CD14-positive monocyte (primary cell): ENCODE results near the gene RNF149. TPM values are rescaled to one million over a fixed set of nuclear protein-coding genes. Genes with fewer than 3 reads are reported as not detected.

ENCODE experiments used
- DNase-seq, 3 donors: peaks; one replicate each; pipeline ENCODE4 v3.0.0-alpha.2; 2011 to 2022
- H2AFZ ChIP-seq: 2 replicates; pipeline ENCODE4 v1.6.0; 2012; ENCODE audit warnings: mild to moderate bottlenecking, low read depth, low read length, inconsistent platforms; ENCODE audit not compliant: insufficient read depth, poor library complexity, severe bottlenecking
- H3K27ac ChIP-seq, 2 donors: 1 replicate in 1 of 2; 2 replicates in 1 of 2; pipeline ENCODE4 v1.5.1; 2012 to 2013; ENCODE audit warnings: low read length in 2 of 2, control low read depth in 1 of 2, inconsistent platforms in 1 of 2, low read depth in 1 of 2, mild to moderate bottlenecking in 1 of 2
- H3K27me3 ChIP-seq, 2 donors: one replicate each; pipeline versions ENCODE4 v1.6.0 to v1.6.1; 2011 to 2013; ENCODE audit warnings: low read length in 2 of 2; ENCODE audit not compliant: control insufficient read depth in 2 of 2, insufficient read depth in 2 of 2
- H3K36me3 ChIP-seq, 2 donors: replicated peaks in 1 of 2; 1 replicate in 1 of 2; 2 replicates in 1 of 2; pipeline versions ENCODE4 v1.5.1 to v1.6.1; 2012 to 2013; ENCODE audit warnings: low read length in 2 of 2, control low read depth in 1 of 2, inconsistent platforms in 1 of 2, mild to moderate bottlenecking in 1 of 2; ENCODE audit not compliant: insufficient read depth in 2 of 2, control insufficient read depth in 1 of 2
- H3K4me1 ChIP-seq, 2 donors: 1 replicate in 1 of 2; 2 replicates in 1 of 2; pipeline versions ENCODE4 v1.5.1 to v1.6.1; 2012 to 2013; ENCODE audit warnings: low read length in 2 of 2, control low read depth in 1 of 2, inconsistent platforms in 1 of 2, mild to moderate bottlenecking in 1 of 2, moderate library complexity in 1 of 2; ENCODE audit not compliant: insufficient read depth in 2 of 2, control insufficient read depth in 1 of 2
- H3K4me2 ChIP-seq: replicated peaks from 2 replicates; pipeline ENCODE3; 2012; ENCODE audit warnings: low read length, moderate library complexity, mild to moderate bottlenecking; ENCODE audit not compliant: poor library complexity, severe bottlenecking; ENCODE audit errors: extremely low read depth
- H3K4me3 ChIP-seq, 3 experiments: fragments of 200-600 bp in 1 of 3; sonication (generic) in 1 of 3; replicated peaks in 1 of 3; 1 replicate in 2 of 3; 2 replicates in 1 of 3; pipeline ENCODE4 v1.5.1; 2011 to 2013; ENCODE audit warnings: low read length in 3 of 3, mild to moderate bottlenecking in 3 of 3, control low read depth in 2 of 3, low read depth in 2 of 3, inconsistent platforms in 1 of 3, moderate library complexity in 1 of 3
- H3K79me2 ChIP-seq: 2 replicates; pipeline ENCODE4 v1.6.0; 2012; ENCODE audit warnings: mild to moderate bottlenecking, control low read depth, inconsistent platforms, low read length, moderate library complexity; ENCODE audit not compliant: insufficient read depth
- H3K9ac ChIP-seq: 2 replicates; pipeline ENCODE4 v1.6.0; 2017; ENCODE audit warnings: low read length, mild to moderate bottlenecking; ENCODE audit not compliant: insufficient read depth, poor library complexity, severe bottlenecking
- H3K9me3 ChIP-seq, 2 donors: replicated peaks in 1 of 2; 1 replicate in 1 of 2; 2 replicates in 1 of 2; pipeline versions ENCODE4 v1.5.1 to v1.6.1; 2012 to 2013; ENCODE audit warnings: low read length in 2 of 2, control low read depth in 1 of 2; ENCODE audit not compliant: control insufficient read depth in 1 of 2, insufficient read depth in 1 of 2
- H4K20me1 ChIP-seq: 2 replicates; pipeline ENCODE4 v1.6.0; 2012; ENCODE audit warnings: mild to moderate bottlenecking, low read length, control low read depth, moderate library complexity; ENCODE audit not compliant: insufficient read depth
- H3K27ac Mint-ChIP-seq, 7 donors: one replicate each; pipeline ENCODE4 v1.8.0; 2020; ENCODE audit warnings: mild to moderate bottlenecking in 7 of 7, mixed read lengths in 7 of 7, moderate library complexity in 6 of 7, inconsistent platforms in 2 of 7
- H3K27me3 Mint-ChIP-seq, 3 donors: one replicate each; pipeline ENCODE4 v1.8.0; 2021 to 2022; ENCODE audit warnings: low read depth in 3 of 3, mild to moderate bottlenecking in 3 of 3, mixed read lengths in 3 of 3, moderate library complexity in 3 of 3, inconsistent platforms in 1 of 3
- H3K36me3 Mint-ChIP-seq, 2 donors: one replicate each; pipeline ENCODE4 v1.8.0; 2020; ENCODE audit warnings: mixed read lengths in 2 of 2, inconsistent platforms in 1 of 2, mild to moderate bottlenecking in 1 of 2
- H3K4me1 Mint-ChIP-seq: one replicate; pipeline ENCODE4 v1.8.0; 2020; ENCODE audit warnings: mild to moderate bottlenecking, mixed read lengths
- H3K4me3 Mint-ChIP-seq, 2 donors: one replicate each; pipeline ENCODE4 v1.8.0; 2020; ENCODE audit warnings: mild to moderate bottlenecking in 2 of 2, mixed read lengths in 2 of 2, moderate library complexity in 1 of 2
- H3K9me3 Mint-ChIP-seq, 7 donors: one replicate each; pipeline ENCODE4 v1.8.0; 2020 to 2022; ENCODE audit warnings: mixed read lengths in 7 of 7, mild to moderate bottlenecking in 6 of 7, moderate library complexity in 6 of 7, inconsistent platforms in 2 of 7
- CTCF ChIP-seq: fragments of 200-600 bp; IDR thresholded peaks from one replicate; pipeline ENCODE4 v1.8.0; 2022; ENCODE audit warnings: antibody characterized with exemption, mild to moderate bottlenecking
- WGBS: methylation state at CpG from one replicate; pipeline ENCODE4 v1.1.5; 2013; ENCODE audit warnings: missing lambda C conversion rate; ENCODE audit not compliant: insufficient coverage; 5-methylcytosine and 5-hydroxymethylcytosine counted together
- intact Hi-C, 2 donors: fragments of 100-400 bp; cut with micrococcal nuclease; formaldehyde crosslinking; loops; one replicate each; pipeline versions ENCODE4 v1.15.0 to v1.15.1; 2023
- polyA plus RNA-seq, 3 donors: library from polyadenylated mRNA; depleted of rRNA in 1 of 3; unstranded in 2 of 3; stranded (reverse) in 1 of 3; fragments of 300-500 nt in 2 of 3; fragments of >200 nt in 1 of 3; fragmentation: Illumina TruSeq in 2 of 3; gene quantifications; 1 replicate in 2 of 3; 2 replicates in 1 of 3; pipeline ENCODE4 v1.2.3, GENCODE V29; 2012 to 2021

Gene RNF149
- polyA plus RNA-seq, 3 donors, result 112 to 148 (median 141) TPM

GRCh38 chr2:101351207-101351606, 42.7 kb upstream of the RNF149 start:
- H3K9ac ChIP-seq, result no peak overlapping the region
- no peak overlapping the region for H3K27ac Mint-ChIP-seq
- H3K9me3 ChIP-seq, result no peaks in the 10 kb centered on the region
- no peak overlapping the region for H3K27ac ChIP-seq
- H3K79me2 ChIP-seq, result no peaks in the 10 kb centered on the region
- H3K27me3 Mint-ChIP-seq, result peaks cover 0 to 3% (median 0%) of the 10 kb centered on the region in 3 donors
- DNase-seq, result no peak
- intact Hi-C loops, result no loop called here
- H3K4me3 Mint-ChIP-seq, result no peak overlapping the region
- peaks cover 11% of the 10 kb centered on the region for H3K4me1 Mint-ChIP-seq
- H3K4me1 ChIP-seq, result no peaks in the 10 kb centered on the region
- H3K27me3 ChIP-seq, result no peaks in the 10 kb centered on the region
- H3K36me3 Mint-ChIP-seq, result no peaks in the 10 kb centered on the region
- H3K4me3 ChIP-seq, result no peak overlapping the region
- no peak overlapping the region for H3K4me2 ChIP-seq
- WGBS, result 90% methylated on average over 5 of the region's 7 CpGs
- H4K20me1 ChIP-seq, result no peaks in the 10 kb centered on the region
- TF ChIP-seq CTCF, result no peak
- peaks cover 0 to 2% (median 0%) of the 10 kb centered on the region in 7 donors for H3K9me3 Mint-ChIP-seq
- H2AFZ ChIP-seq, result no peak overlapping the region
- H3K36me3 ChIP-seq, result no peaks in the 10 kb centered on the region

GRCh38 chr2:101349893-101350662, 41.6 kb upstream of the RNF149 start:
- peak in 2 of 3 donors; percentile 25 to 43 for DNase-seq
- no peak overlapping the region for H2AFZ ChIP-seq
- Mint-ChIP-seq H3K4me1 (peaks cover 11% of the 10 kb centered on the region), H3K27me3 (peaks cover 0 to 1% (median 0%) of the 10 kb centered on the region in 3 donors), H3K9me3 (peaks cover 0 to 2% (median 0%) of the 10 kb centered on the region in 7 donors), H3K27ac (no peak overlapping the region), H3K36me3 (no peaks in the 10 kb centered on the region), H3K4me3 (no peak overlapping the region)
- intact Hi-C loops, result loop anchor here in 1 of 2 donors (5.0 to 10.0 kb wide), 3 partner anchors 55 to 482 kb away; no protein-coding TSS in a partner anchor
- no peak overlapping the region for H3K27ac ChIP-seq
- H3K4me2 ChIP-seq, result no peak overlapping the region
- H3K27me3 ChIP-seq, result no peaks in the 10 kb centered on the region
- H3K9ac ChIP-seq, result no peak overlapping the region
- 73% methylated on average over 5 of the region's 7 CpGs for WGBS
- H3K36me3 ChIP-seq, result no peaks in the 10 kb centered on the region
- no peaks in the 10 kb centered on the region for H3K4me1 ChIP-seq
- H4K20me1 ChIP-seq, result no peaks in the 10 kb centered on the region
- H3K79me2 ChIP-seq, result no peaks in the 10 kb centered on the region
- H3K4me3 ChIP-seq, result no peak overlapping the region
- peak; percentile 26 for TF ChIP-seq CTCF
- no peaks in the 10 kb centered on the region for H3K9me3 ChIP-seq
